T1000 (cell line): Measurements from ENCODE around the gene JUNB.
"Not testable (repeated sequence)": the region's sequence is repeated elsewhere in the genome, so short reads cannot be mapped to it uniquely, and the experiment has no call there.

Source experiments
- DNase-seq: peaks from one replicate; lab custom pipeline; 2025; ENCODE audit warnings: mixed read lengths; lab: John Stamatoyannopoulos, UW

Gene JUNB

GRCh38 chr19:12789098-12789903, 2.0 kb upstream of the JUNB start:
- no peak for DNase-seq

GRCh38 chr19:12789904-12790619, 1.2 kb upstream of the JUNB start:
- peak; percentile 90 for DNase-seq

GRCh38 chr19:12790628-12791344, 500 bp upstream of the JUNB start:
- no peak for DNase-seq

GRCh38 chr19:12792051-12792852, 966 bp downstream of the JUNB start:
- peak; percentile 81 for DNase-seq

- DNase-seq: no peak
Observed at GRCh38 chr19:12792853-12793289, 1.6 kb downstream of the JUNB start.

GRCh38 chr19:12793290-12794195, 2.3 kb downstream of the JUNB start:
- DNase-seq: peak; percentile 84

GRCh38 chr19:12794196-12794941, 3.1 kb downstream of the JUNB start:
- no peak for DNase-seq

GRCh38 chr19:12794971-12795381, 3.7 kb downstream of the JUNB start:
- DNase-seq: no peak

GRCh38 chr19:12796146-12797071, 5.1 kb downstream of the JUNB start:
- peak; percentile 60 for DNase-seq

GRCh38 chr19:12797141-12797587, 5.9 kb downstream of the JUNB start:
- DNase-seq: no peak

GRCh38 chr19:12797607-12798006, 6.3 kb downstream of the JUNB start:
- not testable (repeated sequence) for DNase-seq

GRCh38 chr19:12799742-12800465, 8.6 kb downstream of the JUNB start:
- no peak for DNase-seq

GRCh38 chr19:12800466-12800770, 9.1 kb downstream of the JUNB start:
- DNase-seq: no peak

GRCh38 chr19:12800923-12801465, 9.7 kb downstream of the JUNB start:
- no peak for DNase-seq

- peak; percentile 40 for DNase-seq
Observed at GRCh38 chr19:12801466-12802266, 10.4 kb downstream of the JUNB start, which contains the start of the genes PRDX2 and THSD8. Gene PRDX2, minus strand, starts transcription at chr19:12801800. Its CDS starts 539 bp downstream, at chr19:12801261. Gene THSD8, plus strand, starts transcription at chr19:12802069. Its CDS starts 3 bp downstream, at chr19:12802072.

GRCh38 chr19:12802267-12803106, 11.2 kb downstream of the JUNB start:
- DNase-seq: no peak
